AG04449 (cell line): Measurements from ENCODE around the gene EPHB2.

Experiments
- CTCF ChIA-PET: fragments of 350-600 bp; formaldehyde crosslinking; extraction: SDS; loops from one replicate; lab custom pipeline; 2021; ENCODE audit warnings: antibody characterized with exemption; lab: Yijun Ruan, JAX
- POLR2A ChIA-PET: fragments of 400-600, 350-600 bp; formaldehyde crosslinking; extraction: SDS; loops from one replicate; lab custom pipeline; 2020; ENCODE audit warnings: antibody characterized with exemption, inconsistent platforms; lab: Yijun Ruan, JAX
- DNase-seq: peaks from one replicate; pipeline ENCODE4 v3.0.0-alpha.2; 2010; ENCODE audit warnings: low read depth, low spot score
- H3K4me3 ChIP-seq: 2 replicates; pipeline ENCODE4 v1.5.1; 2011; ENCODE audit warnings: low read depth, mild to moderate bottlenecking, control low read depth, low read length
- TF ChIP-seq, protein P1 (sequence below): IDR thresholded peaks from one replicate; pipeline ENCODE4 v1.5.1; 2011; ENCODE audit warnings: mild to moderate bottlenecking, moderate library complexity, low read length, control low read depth, inconsistent platforms; ENCODE audit not compliant: insufficient read depth; ENCODE audit errors: missing control alignments

Gene EPHB2

GRCh38 chr1:22953057-22953739 lies 242.6 kb downstream of the EPHB2 start:
- ChIA-PET POLR2A (interaction anchor here (0.8 kb wide), 1 partner anchor 66 kb away, joined by 3 read pairs; the partner anchor contains the start of gene KDM1A), CTCF (interaction anchor here (0.7 to 1.4 kb wide), 4 partner anchors 9 to 281 kb away, joined by 3 read pairs; no protein-coding TSS in a partner anchor)
- DNase-seq: no peak
- H3K4me3 ChIP-seq: no peak overlapping the region
- TF ChIP-seq, protein P1, sequence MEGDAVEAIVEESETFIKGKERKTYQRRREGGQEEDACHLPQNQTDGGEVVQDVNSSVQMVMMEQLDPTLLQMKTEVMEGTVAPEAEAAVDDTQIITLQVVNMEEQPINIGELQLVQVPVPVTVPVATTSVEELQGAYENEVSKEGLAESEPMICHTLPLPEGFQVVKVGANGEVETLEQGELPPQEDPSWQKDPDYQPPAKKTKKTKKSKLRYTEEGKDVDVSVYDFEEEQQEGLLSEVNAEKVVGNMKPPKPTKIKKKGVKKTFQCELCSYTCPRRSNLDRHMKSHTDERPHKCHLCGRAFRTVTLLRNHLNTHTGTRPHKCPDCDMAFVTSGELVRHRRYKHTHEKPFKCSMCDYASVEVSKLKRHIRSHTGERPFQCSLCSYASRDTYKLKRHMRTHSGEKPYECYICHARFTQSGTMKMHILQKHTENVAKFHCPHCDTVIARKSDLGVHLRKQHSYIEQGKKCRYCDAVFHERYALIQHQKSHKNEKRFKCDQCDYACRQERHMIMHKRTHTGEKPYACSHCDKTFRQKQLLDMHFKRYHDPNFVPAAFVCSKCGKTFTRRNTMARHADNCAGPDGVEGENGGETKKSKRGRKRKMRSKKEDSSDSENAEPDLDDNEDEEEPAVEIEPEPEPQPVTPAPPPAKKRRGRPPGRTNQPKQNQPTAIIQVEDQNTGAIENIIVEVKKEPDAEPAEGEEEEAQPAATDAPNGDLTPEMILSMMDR: no peak

- TF ChIP-seq, protein P1: no peak
- H3K4me3 ChIP-seq: no peak overlapping the region
- ChIA-PET POLR2A (no interaction called here), CTCF (interaction anchor here (0.7 to 1.4 kb wide), 2 partner anchors 9 to 10 kb away, joined by 3 read pairs; no protein-coding TSS in a partner anchor)
- DNase-seq: no peak
These were observed 243.1 kb downstream of the EPHB2 start for GRCh38 chr1:22953740-22954141.

DNA sequence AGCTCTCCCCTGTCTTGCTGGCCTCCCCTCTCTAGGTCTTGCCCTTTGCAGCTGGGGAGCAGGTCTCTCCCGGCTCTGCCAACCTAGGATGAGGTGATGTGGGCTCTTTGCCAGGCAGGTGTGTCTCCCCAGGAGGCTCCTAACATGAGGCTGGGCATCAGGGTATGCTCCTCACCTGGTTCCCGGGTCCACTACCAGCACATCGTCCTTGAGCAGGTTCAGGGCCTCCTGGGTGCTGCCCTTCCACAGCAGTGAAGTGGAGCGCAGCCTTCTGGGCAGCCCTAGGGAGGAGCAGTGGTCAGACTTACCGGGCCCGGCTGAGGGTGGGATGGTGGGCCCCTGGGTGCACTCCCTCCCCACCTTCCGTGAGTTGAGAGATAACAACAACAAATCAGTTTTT lies 244.5 kb downstream of the EPHB2 start:
- ChIA-PET CTCF (no interaction called here), POLR2A (no interaction called here)
- TF ChIP-seq, protein P1: no peak
- no peak for DNase-seq
- no peak overlapping the region for H3K4me3 ChIP-seq

DNA sequence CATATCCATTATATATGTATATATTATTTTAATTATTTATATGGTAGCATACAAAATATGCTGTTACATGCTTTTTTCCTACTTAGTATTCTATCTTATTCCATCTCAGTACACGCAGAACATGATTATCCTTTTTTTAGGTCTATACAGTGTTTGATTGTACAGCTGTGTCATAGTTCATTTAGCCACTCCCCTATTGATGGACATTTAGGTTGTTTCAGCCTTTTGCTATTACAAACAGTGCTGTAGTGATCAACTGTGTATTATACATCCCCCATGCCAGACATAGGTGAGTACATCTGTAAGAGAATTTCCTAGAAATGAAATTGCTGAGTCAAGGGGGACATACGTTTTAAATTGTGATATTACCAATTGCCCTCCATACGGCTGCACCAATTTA lies 246.4 kb downstream of the EPHB2 start:
- CTCF ChIA-PET: interaction anchor here (1.1 to 2.1 kb wide), 3 partner anchors 27 to 254 kb away, joined by 3 to 5 read pairs (median 5); no protein-coding TSS in a partner anchor

DNA sequence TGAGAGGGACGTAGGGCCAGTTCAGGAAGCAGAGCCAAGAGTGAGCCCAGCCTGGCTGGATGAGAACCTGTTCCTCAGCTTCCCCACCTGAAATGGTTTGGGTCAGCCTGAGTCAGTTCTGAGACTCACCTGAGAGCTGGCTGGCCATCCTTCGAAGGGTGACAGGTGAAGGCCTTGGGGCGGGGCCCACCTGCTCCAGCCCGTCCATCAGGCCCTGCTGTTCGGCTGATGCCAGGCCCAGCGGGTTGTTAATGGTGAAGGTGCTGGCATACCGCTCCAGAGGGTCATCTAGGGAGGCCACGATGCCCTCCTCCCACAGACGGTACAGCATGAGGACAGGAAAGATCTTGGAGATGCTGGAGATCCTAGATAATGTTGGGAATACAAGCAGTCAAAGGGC lies 247.9 kb downstream of the EPHB2 start:
- TF ChIP-seq, protein P1: no peak
- H3K4me3 ChIP-seq: no peak overlapping the region
- no peak for DNase-seq
- ChIA-PET POLR2A (no interaction called here), CTCF (interaction anchor here (1.4 kb wide), 1 partner anchor 254 kb away, joined by 5 read pairs; no protein-coding TSS in a partner anchor)

More for the DNA sequence above, 246.4 kb downstream of the EPHB2 start:
- POLR2A ChIA-PET: no interaction called here
- DNase-seq: no peak
- TF ChIP-seq, protein P1: no peak
- no peak overlapping the region for H3K4me3 ChIP-seq

DNA sequence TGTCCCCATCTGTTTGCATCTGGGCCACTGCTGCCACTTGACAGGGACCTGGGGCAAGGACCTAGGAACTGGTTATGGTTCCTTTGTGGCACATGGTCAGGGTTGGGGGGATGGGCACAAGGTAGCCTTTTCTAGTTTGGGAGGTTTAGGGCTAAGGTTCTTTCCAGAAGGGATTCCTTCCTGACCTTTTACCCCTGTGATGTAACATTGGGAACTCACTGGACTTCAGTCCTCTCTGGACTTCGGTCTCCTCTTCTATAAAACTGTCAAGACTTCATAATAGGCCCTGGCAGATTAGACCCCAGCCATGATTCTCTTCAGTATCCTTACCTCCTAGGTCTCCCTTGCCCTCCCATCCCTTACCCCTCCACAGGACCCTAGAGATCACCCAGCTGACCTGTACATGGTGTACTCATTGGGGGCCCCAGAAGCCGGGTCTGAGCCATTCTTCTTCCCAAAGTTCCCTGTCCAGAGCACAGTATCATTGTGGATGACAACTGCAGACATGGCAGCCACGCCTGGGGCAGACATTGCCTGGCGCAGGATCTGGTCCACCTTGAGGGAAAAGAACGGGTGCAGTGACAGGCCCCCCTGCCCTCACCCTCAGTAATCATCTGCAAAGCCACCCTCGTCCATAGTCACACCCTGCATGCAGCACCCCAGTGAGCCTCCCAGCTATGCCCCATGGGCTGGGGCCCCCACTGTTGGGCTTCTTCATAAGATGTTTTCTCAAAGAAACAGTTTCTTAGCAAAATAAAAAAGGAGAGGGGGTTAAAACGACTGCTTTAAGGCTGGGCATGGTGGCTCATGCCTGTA lies 249.1 kb downstream of the EPHB2 start:
- CTCF ChIA-PET: interaction anchor here (1.3 kb wide), 1 partner anchor 10 kb away, joined by 4 read pairs; no protein-coding TSS in a partner anchor
- TF ChIP-seq, protein P1: no peak
- POLR2A ChIA-PET: no interaction called here
- no peak overlapping the region for H3K4me3 ChIP-seq
- DNase-seq: no peak
